Measurements from ENCODE around the gene SGCD.
A peak's percentile ranks its signal among the peaks of the same experiment; 100 is the strongest.

The SGCD gene

DNA sequence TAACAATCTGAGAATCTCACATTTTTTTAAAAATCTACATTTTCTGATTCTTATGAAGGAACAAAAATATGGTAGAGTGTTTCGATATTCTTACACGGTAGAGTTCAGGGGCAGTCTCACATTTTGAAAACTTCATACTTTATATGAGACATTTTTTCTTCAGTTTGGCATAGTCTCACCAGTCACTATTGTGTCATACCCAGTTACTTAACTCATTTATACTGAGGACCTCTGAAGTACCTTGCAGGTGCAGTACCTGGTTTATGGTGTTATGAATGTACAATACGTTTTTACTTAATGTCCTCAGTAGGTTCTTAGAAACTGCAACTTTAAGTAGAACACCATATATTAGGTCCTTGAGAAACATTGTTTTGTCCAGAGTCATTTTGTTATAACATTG, 196.6 kb downstream of the SGCD start:
- no peak for DNase-seq

DNA sequence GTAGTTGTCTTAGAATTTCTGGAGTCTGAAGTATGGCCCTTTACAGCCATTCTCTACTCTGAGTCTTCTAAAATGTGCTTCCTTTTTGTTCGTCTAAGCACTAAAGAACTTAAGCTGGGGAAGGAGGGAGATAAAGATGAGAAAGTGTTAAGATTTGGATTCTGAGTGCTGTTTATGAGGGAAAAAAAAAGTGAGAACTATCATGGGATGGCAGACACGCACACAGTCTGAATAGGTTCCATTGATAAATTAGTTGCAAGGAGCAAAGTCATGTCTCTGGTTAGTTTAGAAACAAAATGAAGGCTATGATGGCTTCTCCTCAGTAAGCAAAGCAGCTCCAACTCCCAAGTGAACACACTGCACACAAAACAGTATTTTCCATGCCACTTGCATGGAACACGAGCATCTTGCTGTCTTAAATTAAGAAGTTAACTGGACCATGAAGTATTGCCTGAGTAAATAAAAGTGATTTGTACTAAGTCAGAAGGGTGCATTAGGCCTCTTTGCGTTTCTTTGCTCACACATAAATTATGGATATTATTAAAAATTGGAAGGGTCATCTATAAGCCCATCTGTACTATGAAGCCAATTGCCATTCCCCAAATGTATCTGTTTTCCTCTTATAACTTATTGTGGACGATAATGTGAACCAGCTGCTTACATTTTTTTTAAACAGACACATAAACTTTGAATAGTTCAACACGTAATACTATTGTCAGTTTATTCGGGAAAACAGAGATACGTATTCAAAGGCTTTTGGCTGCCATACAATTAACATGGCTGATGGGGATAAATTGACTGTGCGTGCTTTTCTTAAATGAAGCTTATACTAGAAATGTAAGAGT, 199.3 kb downstream of the SGCD start:
- no peak for DNase-seq

DNA sequence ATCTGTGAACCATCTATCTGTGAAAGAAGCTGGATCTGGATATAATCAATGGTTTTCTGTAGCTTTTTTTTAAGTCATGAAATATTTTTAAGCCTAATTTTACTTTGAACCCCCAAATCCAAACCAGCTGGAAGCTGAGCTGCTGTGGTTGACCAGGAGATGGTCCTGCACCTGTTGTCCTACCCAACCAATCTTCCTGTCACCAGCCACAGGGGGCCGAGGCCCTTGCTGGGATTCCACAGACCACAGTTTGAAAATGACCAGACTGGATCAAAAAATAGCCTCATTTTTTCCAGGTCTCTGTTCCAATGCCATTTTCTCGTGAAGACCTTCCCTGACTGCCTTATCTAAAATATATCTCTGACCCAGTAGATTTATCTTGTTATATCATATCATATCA, 200.6 kb downstream of the SGCD start:
- no peak for DNase-seq

DNA sequence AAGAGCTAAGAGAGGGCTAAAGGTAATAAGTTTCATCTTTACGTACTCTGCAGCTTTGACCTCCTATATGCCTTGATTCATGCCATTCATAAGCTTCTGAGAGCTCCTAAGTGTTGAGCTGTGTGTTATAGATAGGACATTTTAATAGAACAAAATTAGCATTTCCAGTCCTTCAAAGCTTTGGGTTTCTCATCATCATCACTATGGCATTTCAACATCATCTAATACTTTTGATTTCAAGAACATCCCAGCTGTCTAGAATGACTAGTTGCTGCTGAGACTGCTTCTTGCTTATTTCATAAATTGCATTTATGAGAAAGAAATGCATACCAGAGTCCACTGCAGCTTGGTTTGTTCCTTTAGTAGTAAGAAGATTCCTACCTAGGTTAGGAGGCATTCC, 201.7 kb downstream of the SGCD start:
- no peak for DNase-seq

DNA sequence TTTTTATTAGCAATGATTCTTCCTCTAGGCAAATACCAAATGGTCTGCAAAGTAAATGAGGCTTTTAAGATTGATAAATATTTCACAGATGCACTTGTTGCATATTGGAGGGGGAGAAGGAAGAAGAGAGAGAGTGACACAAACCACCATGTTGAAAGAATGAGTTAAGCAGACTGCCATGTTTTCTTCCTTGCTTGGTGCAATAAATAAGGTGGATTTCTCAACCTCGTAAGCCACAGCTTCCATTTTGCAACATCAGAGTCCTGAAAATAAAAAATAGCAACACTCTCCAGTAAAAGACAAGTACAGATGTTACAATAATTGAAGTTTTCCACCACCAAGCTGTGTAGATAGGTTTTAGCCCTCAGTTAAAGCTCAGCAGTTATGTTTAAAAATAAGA, 202.9 kb downstream of the SGCD start:
- no peak for DNase-seq

DNA sequence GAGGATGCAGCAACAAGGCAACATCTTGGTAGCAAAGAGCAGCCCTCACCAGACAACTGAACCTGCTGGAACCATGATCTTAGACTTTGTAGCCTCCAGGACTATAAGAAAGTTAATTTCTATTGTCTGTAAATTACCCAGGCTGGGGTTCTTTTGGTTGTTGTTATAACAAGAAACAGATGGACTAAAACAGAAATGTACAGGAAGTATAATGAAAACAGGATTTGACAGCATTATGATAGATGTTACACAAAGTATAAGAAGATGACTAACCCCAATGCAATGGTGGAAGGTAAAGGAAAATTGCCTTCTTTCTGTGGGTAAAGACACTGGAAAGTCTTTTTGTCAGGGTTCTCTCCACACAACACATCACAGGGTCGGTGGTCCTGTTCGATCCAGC, 204.2 kb downstream of the SGCD start:
- no peak for DNase-seq

DNA sequence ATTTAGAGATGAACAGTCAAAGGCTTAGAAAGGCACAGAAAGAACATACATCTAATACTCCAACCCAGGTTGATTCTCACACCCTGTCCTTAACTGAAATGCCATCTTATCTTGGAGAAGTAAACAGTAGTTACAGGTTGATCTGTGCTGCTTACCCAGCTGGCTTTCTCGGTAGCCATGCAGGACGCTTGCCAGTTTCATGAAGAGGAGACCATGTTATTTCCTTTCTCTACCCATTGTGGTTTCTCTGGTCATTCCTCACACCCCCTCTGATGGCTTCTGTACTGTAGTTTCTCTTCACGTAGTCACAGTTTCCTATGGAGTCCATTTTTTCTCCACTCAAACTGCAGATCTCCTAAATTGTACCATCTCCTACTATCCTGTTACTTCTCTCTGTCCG, 206.0 kb downstream of the SGCD start:
- no peak for DNase-seq

DNA sequence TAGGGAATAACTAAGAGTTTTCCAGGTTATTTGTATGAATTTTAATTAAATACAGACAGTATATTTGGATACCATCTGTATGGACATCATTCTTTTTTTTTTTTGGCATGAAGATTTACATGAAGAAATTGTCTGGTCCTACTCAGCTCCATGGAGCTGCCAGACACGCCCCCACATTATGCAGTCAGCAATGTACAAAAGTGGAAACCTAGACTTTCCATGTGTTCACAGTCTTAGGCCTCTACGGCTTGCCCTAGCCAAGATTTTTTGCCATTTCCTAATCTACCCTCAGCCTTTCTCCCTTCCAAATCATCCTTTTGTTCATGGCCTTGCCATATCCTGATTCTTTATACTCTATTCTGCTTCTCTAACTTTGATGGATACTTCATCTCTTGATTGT, 207.1 kb downstream of the SGCD start:
- DNase-seq: no peak

DNA sequence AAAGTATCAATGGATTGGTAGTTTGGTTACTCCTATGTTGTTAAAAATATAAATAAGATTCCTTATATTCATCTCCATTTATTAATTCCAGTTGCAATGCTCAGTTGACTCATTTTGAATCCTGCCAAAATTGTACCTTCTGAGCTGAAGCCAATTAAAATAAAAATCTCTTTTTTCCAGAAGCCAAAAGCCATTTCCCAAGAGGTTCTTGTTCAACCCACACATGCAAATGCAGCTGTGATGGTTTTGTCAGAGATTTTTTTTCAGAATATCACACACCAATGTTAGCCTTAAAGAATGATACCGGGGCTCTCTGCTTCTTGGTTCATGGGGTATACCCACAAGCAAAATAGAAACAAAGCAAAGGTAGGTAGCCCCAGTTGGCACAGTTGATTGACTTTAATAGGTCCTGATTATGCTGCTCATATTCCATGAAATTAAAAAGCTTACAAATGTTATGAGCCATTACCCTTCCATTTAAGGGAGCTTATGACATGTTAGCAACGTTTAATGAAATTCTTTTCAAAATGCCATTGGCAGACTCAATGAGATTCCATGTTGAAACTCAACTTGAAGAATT, 208.0 kb downstream of the SGCD start:
- no peak for DNase-seq

DNA sequence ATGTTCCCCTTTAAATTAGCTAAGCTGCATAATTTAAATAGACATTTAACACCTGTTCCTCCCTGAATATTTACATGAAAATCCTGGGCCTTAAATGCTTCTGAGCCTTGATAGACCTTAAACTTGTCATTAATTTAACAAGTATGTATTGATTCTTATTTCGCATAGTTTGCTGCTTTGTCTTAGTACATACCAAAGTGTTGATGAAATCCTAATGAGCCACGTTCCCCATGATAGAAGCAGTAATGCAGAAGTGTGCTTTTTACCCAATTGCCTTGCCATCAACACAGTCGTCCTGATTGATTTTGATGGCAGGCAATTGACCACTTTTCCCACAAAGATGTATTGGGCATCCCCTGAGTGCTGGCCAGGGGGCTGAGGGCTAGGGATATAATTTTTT, 213.5 kb downstream of the SGCD start:
- DNase-seq: no peak

DNA sequence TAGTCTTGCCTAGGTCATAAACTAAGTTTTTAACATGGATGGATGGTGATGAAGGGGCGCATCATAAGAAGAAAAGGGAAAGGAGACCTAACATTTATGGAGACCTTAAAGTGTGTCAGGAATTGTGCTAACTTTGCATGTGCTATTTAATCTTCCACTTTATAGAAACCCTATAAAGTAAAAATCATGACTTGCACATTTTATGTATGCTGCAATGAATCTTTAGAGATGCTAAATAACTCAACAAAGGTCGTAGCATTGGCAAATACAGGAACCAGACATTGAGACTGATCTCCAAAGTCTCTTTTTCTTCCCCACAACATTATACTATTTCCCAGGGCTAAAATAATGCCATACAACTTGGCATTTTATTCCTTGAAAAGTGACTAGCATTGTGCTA, 214.6 kb downstream of the SGCD start:
- no peak for DNase-seq

DNA sequence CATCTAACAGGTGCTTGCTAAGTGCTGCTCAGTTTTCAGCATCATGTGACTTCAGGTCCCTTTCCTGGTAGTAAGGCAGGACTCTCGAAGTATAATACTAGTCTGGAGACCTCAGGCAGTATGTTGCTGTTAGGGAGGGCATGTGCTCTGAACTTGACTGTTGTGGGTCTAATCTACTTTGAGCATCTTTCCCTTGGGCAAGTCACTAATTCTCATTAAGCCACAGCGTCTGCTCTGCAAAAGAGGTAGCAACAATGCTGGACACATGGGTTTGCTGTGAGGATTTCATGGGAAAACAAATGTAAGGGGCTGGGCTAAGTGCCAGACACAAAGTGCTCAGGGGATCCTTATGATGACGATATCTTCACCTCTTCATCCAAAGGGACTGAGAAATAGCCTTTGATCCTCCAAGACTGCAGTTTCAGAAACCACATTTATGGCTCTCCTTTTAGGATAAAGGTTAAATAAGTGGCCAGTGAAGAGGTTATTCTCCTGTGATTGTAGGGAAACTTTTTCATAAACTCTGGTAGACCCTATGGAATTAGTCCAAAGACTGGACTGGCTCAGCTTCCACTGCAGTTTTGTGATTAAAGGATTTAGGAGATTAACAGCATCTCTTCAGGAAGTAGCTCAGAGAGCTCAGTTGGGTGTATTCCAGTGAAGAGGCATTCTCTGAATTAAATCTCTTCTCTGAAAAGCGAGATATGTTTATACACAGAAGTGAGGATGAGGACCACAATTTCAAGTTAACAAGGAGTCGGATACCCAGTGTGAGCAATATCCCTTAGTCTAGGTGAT, 216.6 kb downstream of the SGCD start:
- no peak for DNase-seq

DNA sequence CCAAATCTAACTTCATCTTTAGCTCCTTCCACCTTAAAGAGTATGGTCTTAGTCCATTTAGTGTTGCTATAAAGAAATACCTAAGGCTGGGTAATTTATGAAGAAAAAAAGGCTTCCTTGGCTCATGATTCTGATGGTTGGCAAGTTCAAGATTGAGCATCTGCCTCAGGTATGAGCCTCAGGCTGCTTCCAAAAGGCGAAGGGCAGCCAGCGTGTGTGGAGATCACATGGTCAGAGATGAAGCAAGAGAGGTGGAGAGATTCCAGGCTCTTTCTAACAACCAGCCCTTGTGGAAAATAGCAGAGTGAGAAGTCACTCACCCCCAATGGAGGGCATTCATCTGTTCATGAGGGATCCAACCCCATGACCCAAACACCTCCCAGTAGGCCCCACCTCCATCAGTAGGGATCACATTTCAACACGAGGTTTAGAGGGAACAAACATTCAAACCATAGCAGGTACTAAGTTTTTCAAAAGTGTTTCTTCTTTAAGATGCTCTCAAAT, 225.9 kb downstream of the SGCD start:
- DNase-seq: no peak

DNA sequence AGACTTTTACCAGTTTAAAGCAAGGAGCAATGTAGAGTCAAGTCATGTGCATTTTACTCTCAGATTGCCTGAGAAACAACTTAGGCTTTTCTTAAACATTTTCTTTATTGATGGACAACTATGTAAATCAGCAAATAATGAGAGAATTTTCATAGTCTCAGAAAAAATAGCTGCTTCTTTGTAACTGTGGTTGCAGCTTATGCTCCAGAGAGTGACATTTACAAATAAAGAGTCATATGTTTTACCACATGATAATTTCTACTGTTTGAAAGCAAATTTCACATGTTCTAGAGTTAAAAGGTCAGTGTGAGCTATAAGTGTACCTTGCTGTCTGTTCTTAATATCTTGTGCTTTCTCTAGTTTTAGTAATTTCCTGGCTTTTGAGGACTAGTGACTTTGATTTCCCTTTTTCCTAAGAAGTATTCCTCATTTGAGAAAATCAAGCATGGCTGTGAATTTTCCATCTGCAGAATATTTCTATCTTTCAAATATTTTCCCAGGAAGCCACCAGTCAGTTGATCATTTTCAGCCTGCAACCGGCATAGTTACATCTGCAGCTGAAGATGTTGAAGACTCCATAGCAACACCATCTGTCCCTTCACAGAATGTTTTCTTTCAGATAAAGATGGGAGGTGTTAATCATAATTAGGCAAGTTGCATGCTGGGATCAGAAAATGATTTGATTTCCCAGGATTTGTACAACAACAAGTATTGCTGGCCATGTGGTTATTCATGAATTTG, 229.9 kb downstream of the SGCD start:
- DNase-seq: no peak

DNA sequence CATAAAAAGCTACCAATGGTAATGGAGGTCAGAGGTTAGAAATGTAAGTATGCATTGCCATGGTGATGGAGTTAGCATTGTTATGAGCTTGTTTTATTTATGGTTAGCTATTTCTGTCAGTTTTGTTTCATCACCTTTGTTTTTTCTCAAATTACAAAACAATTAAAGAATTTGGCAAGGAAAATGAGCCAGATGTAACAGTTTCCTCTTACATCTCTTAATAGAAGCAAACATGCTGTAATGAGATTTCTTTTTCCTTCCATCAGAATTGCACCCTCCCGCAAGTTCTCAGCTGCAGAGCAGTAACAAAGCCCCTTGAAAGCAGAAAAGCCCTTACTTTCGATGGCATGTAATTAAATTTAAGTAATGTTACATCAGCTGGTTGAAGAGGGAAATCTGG, 233.0 kb downstream of the SGCD start:
- no peak for DNase-seq

DNA sequence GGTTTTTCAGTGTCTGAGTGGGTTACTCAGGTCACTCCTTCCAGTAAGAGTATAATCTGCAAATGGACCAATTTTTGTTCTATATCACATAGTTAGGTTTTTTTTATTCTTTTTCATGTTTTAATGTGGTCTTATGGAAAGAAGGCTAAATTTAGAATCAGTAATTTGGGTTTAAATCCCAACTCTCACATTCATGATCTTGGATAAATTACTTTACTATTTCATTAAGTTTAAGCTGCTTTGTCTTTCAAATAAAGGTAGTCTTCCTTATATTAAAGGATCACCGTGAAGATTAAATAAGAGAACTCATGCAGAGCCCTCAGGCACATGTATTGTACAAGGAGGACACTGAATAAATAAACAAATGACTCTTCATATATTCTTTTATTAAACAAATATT, 234.7 kb downstream of the SGCD start:
- no peak for DNase-seq

DNA sequence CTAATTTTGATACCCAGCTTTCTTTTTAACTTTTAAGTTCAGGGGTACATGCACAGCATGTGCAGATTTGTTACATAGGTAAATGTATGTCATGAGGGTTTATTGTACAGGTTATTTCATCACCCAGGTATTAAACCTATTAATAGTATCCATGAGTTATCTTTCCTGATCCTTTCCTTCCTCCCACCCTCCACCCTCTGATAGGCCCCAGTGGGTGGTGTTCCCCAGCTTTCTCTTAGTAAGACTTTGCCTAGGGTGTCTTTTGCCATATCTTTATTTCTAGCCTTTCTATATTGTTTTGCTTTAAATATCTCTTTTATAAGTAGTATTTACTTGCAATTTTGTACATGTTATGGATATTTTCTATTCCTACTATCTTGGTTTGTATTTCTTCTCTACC, 243.7 kb downstream of the SGCD start:
- DNase-seq: no peak

DNA sequence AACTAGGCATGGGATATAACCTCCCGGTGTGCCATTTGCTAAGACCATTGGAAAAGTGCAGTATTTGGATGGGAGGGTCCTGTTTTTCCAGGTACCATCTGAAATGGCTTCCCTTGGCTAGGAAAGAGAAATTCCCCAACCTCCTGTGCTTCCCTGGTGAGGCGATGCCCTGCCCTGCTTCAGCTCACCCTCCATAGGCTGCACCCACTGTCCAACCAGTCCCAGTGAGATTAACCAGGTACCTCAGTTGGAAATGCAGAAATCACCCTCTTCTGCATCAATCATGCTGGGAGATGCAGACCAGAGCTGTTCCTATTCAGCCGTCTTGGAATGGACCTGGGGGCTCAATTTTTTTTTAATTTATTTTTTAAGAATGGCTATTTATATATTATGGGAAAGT, 254.8 kb downstream of the SGCD start:
- no peak for DNase-seq

DNA sequence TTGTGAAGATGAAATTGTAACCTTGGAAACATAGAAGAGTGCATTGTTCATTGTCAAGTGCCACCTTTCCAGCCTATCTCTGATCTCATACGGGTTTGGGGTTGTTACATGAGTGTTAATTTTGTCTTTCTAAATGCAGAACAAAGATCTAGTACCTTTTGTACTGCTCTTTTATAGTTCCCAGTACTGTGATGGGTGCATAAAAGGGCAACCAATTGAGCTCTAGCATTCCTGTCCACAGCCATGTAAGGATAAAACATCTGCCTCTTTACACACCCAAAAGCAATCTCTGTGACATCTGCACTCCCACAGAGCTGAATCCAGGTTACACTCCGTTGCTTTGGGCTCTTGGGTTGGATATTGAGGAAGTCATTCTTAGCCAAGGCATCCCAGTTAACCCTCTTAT, 255.2 kb downstream of the SGCD start:
- DNase-seq: no peak

DNA sequence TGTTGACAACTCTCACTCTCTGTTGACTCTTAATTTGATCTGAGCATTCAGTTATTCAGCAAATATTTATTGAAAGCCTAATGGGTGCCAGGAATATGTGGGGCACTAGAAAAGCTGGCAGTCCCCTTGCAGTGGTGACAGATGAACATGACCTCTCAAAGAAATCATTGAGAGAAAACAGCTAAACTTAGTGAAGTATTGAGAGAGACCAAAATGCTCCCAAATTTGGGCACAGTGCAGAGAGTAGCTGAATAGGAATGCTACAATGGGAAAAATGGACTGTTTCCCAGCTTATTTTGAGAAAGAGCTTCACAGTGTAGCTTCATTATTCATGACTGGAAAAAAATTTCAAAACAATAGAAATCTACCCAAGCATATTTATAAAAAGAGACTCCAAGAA, 257.9 kb downstream of the SGCD start:
- peak; percentile 29 for DNase-seq

DNA sequence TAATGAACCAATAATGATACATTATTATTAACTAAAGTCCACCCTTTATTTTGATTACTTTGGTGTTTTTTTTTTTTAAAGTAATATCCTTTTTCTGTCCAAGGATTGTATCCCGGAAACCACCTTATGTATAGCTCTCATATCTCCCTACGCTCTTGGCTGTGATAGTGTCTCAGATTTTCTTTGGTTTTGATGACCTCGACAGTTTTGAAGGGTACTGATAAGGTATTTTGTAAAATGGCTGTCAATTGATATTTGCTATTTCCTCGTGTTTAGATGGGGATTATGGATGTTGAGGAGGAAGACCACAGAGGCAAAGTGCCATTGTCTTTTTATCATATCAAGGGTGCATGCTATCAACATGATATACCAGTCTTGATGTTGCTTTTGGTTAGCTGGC, 259.0 kb downstream of the SGCD start:
- DNase-seq: no peak

DNA sequence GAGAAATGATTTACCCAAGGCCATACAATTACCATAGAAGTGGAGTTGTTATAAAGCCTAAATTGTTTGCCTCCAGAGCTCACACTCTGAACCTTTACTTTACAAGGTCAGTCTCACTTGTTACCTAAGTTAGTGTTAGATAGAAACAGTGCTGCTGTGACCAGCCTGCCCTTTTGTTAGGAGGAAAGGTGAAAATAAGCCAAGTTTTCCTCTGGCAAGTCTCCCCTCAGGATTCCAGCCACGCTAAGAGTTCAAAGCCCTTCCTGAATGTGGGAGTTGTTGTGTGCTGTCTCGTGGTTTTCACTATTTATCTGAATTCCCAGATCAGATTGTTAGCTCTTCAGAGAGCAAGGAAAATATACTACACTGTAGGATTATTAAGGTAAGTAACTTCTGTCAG, 260.0 kb downstream of the SGCD start:
- no peak for DNase-seq

DNA sequence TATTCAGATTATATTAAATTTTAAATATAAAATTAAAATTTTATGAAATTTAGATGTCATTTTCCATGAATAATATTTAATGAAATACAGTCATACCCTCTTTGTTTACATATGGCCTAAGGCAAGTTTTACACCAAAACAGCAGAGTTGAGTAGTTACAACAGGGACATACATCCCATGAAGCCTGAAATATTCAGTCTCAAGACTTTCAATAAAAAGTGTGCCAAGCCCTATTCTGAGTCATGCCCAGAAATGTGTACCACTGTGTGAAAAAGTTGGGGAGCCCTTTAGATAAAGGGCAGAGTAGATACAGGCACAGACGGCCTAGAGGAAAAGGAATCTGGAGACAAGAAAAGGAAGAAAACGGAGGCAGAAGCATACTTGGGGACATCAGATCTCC, 261.3 kb downstream of the SGCD start:
- no peak for DNase-seq

All from NCI-H1105 (cell line).